RWPE2 (cell line): ENCODE results near the gene RBM20.

Source experiments
- ATAC-seq: fragments of 200-7000 bp; cut with Tn5 transposase; 3 replicates; pipeline ENCODE4 v1.9.1; 2021; ENCODE audit warnings: low read depth
- DNase-seq: peaks from one replicate; pipeline ENCODE4 v3.0.0-alpha.2; 2020; ENCODE audit warnings: low spot score
- H3K27ac ChIP-seq: fragments of 450-650 bp; 2 replicates; pipeline ENCODE4 v1.5.1; 2017; ENCODE audit warnings: mild to moderate bottlenecking; ENCODE audit not compliant: poor library complexity, severe bottlenecking
- H3K27me3 ChIP-seq: fragments of 250-450 bp; sonication (Bioruptor Pico); 2 replicates; pipeline ENCODE4 v1.5.1; 2021; ENCODE audit warnings: mild to moderate bottlenecking, moderate library complexity; ENCODE audit not compliant: insufficient read depth, poor library complexity, severe bottlenecking
- H3K36me3 ChIP-seq: fragments of 250-450 bp; sonication (Bioruptor Pico); 2 replicates; pipeline ENCODE4 v1.5.1; 2020; ENCODE audit warnings: low read depth, mild to moderate bottlenecking, moderate library complexity
- H3K4me1 ChIP-seq: fragments of 250-450 bp; sonication (Bioruptor Pico); 2 replicates; pipeline ENCODE4 v1.5.1; 2021; ENCODE audit warnings: mild to moderate bottlenecking, moderate library complexity; ENCODE audit not compliant: insufficient read depth, poor library complexity, severe bottlenecking
- H3K4me3 ChIP-seq: fragments of 250-450 bp; sonication (Bioruptor Pico); 2 replicates; pipeline ENCODE4 v1.5.1; 2021; ENCODE audit warnings: mild to moderate bottlenecking, moderate library complexity; ENCODE audit not compliant: severe bottlenecking
- H3K9me3 ChIP-seq: fragments of 250-450 bp; sonication (Bioruptor Pico); 2 replicates; pipeline ENCODE4 v1.5.1; 2021; ENCODE audit warnings: mild to moderate bottlenecking, moderate library complexity; ENCODE audit not compliant: severe bottlenecking
- CTCF ChIP-seq: fragments of 450-650 bp; IDR thresholded peaks from one replicate; pipeline ENCODE4 v1.5.1; 2017; ENCODE audit warnings: mild to moderate bottlenecking, moderate library complexity; ENCODE audit not compliant: poor library complexity, severe bottlenecking

Gene RBM20

GRCh38 chr10:110833941-110834628 lies 189.9 kb downstream of the RBM20 start:
- no peaks in the 10 kb centered on the region for H3K9me3 ChIP-seq
- DNase-seq (no peak), ATAC-seq (no peak)
- no peak overlapping the region for H3K27ac ChIP-seq
- no peaks in the 10 kb centered on the region for H3K27me3 ChIP-seq
- H3K36me3 ChIP-seq, result no peaks in the 10 kb centered on the region
- H3K4me3 ChIP-seq, result no peak overlapping the region
- H3K4me1 ChIP-seq, result peaks cover 5% of the 10 kb centered on the region
- TF ChIP-seq CTCF, result no peak

GRCh38 chr10:110834629-110835301 lies 190.6 kb downstream of the RBM20 start:
- 0 out of 3 replicates have a peak, but pooled peaks have one; percentile 36 for ATAC-seq
- Histone ChIP-seq H3K9me3 (no peaks in the 10 kb centered on the region), H3K4me3 (no peak overlapping the region), H3K36me3 (no peaks in the 10 kb centered on the region), H3K27ac (no peak overlapping the region), H3K4me1 (peaks cover 5% of the 10 kb centered on the region), H3K27me3 (no peaks in the 10 kb centered on the region)
- DNase-seq, result no peak
- no peak for TF ChIP-seq CTCF

GRCh38 chr10:110835841-110836240 lies 191.7 kb downstream of the RBM20 start:
- no peaks in the 10 kb centered on the region for H3K36me3 ChIP-seq
- H3K4me3 ChIP-seq, result no peak overlapping the region
- no peak for ATAC-seq
- no peaks in the 10 kb centered on the region for H3K27me3 ChIP-seq
- H3K4me1 ChIP-seq, result peaks cover 8% of the 10 kb centered on the region
- no peak for DNase-seq
- TF ChIP-seq CTCF, result no peak
- no peaks in the 10 kb centered on the region for H3K9me3 ChIP-seq
- H3K27ac ChIP-seq, result no peak overlapping the region

- Histone ChIP-seq H3K27ac (no peak overlapping the region), H3K36me3 (no peaks in the 10 kb centered on the region), H3K4me3 (no peak overlapping the region), H3K4me1 (peaks cover 8% of the 10 kb centered on the region), H3K27me3 (no peaks in the 10 kb centered on the region), H3K9me3 (no peaks in the 10 kb centered on the region)
- no peak for ATAC-seq
- DNase-seq, result no peak
- TF ChIP-seq CTCF, result no peak
Measured at GRCh38 chr10:110836706-110837105, 192.6 kb downstream of the RBM20 start.
